Activated CD8-positive, alpha-beta T cell treated with anti-CD3 and anti-CD28 coated beads for 36 hours (primary cell): Measurements from ENCODE around the gene CCNJL. TPM values are rescaled to one million over a fixed set of nuclear protein-coding genes. Genes with fewer than 3 reads are reported as not detected.

ENCODE experiments used
- ATAC-seq: fragments of 200-7000 bp; cut with Tn5 transposase; one replicate; pipeline ENCODE4 v1.10.0; 2021; ENCODE audit warnings: mild to moderate bottlenecking, moderate library complexity
- CTCF ChIA-PET: fragments of 350-600 bp; sonication (Branson Sonifier 250); formaldehyde crosslinking; loops from one replicate; lab custom pipeline; 2021; ENCODE audit warnings: antibody characterized with exemption; lab: Charles Lee
- POLR2A ChIA-PET: fragments of 350-600 bp; sonication (Branson Sonifier 250); formaldehyde crosslinking; loops from one replicate; lab custom pipeline; 2021; ENCODE audit warnings: antibody characterized with exemption; lab: Charles Lee
- DNase-seq: peaks from one replicate; pipeline ENCODE4 v3.0.0-alpha.2; 2020
- H3K27ac Mint-ChIP-seq: one replicate; pipeline ENCODE4 v1.8.0; 2021; ENCODE audit warnings: mild to moderate bottlenecking, mixed read lengths
- H3K27me3 Mint-ChIP-seq: one replicate; pipeline ENCODE4 v1.8.0; 2021; ENCODE audit warnings: mixed read lengths
- H3K36me3 Mint-ChIP-seq: one replicate; pipeline ENCODE4 v1.8.0; 2021; ENCODE audit warnings: low read depth, mixed read lengths
- H3K4me1 Mint-ChIP-seq: one replicate; pipeline ENCODE4 v1.8.0; 2021; ENCODE audit warnings: low read depth, mixed read lengths
- H3K4me3 Mint-ChIP-seq: one replicate; pipeline ENCODE4 v1.8.0; 2021; ENCODE audit warnings: mild to moderate bottlenecking, moderate library complexity, mixed read lengths
- H3K9me3 Mint-ChIP-seq: one replicate; pipeline ENCODE4 v1.8.0; 2021; ENCODE audit warnings: mixed read lengths
- CTCF ChIP-seq: fragments of 200-600 bp; IDR thresholded peaks from one replicate; pipeline ENCODE4 v1.8.0; 2022; ENCODE audit warnings: antibody characterized with exemption, mild to moderate bottlenecking
- intact Hi-C: fragments of 100-400 bp; cut with micrococcal nuclease; formaldehyde crosslinking; loops from one replicate; pipeline ENCODE4 v1.10.0; 2022
- total RNA-seq, 2 experiments: library from RNA; stranded (reverse); gene quantifications; one replicate each; pipeline ENCODE4 v1.2.3, GENCODE V29; 2021

Gene CCNJL
- total RNA-seq, 2 experiments from 2014 or later, result not detected

GRCh38 chr5:160213537-160213936, 98.8 kb downstream of the CCNJL start:
- no peaks in the 10 kb centered on the region for H3K4me1 Mint-ChIP-seq
- DNase-seq, result no peak
- POLR2A ChIA-PET, result no interaction called here
- intact Hi-C loops, result no loop called here
- CTCF ChIA-PET, result interaction anchor here (1.4 kb wide), 1 partner anchor 15 kb away, joined by 3 read pairs; no protein-coding TSS in a partner anchor
- H3K9me3 Mint-ChIP-seq, result no peaks in the 10 kb centered on the region
- no peak overlapping the region for H3K4me3 Mint-ChIP-seq
- TF ChIP-seq CTCF, result no peak
- no peak for ATAC-seq
- H3K36me3 Mint-ChIP-seq, result no peaks in the 10 kb centered on the region
- no peak overlapping the region for H3K27ac Mint-ChIP-seq
- no peaks in the 10 kb centered on the region for H3K27me3 Mint-ChIP-seq

GRCh38 chr5:160211352-160211751, 101.0 kb downstream of the CCNJL start:
- Mint-ChIP-seq H3K27me3 (no peaks in the 10 kb centered on the region), H3K4me1 (no peaks in the 10 kb centered on the region), H3K36me3 (no peaks in the 10 kb centered on the region), H3K27ac (no peak overlapping the region), H3K9me3 (no peaks in the 10 kb centered on the region), H3K4me3 (no peak overlapping the region)
- intact Hi-C loops, result no loop called here
- ATAC-seq (no peak), DNase-seq (no peak)
- ChIA-PET POLR2A (interaction anchor here (0.6 kb wide), 1 partner anchor 90 kb away, joined by 3 read pairs; no protein-coding TSS in a partner anchor), CTCF (interaction anchor here (1.1 to 2.8 kb wide), 2 partner anchors 134 to 180 kb away, joined by 6 to 7 read pairs; no protein-coding TSS in a partner anchor)
- TF ChIP-seq CTCF, result no peak

GRCh38 chr5:160210606-160211005, 101.8 kb downstream of the CCNJL start:
- POLR2A ChIA-PET, result no interaction called here

GRCh38 chr5:160209917-160210316, 102.4 kb downstream of the CCNJL start:
- Mint-ChIP-seq H3K27ac (no peak overlapping the region), H3K27me3 (no peaks in the 10 kb centered on the region), H3K4me1 (no peaks in the 10 kb centered on the region), H3K36me3 (no peaks in the 10 kb centered on the region), H3K9me3 (no peaks in the 10 kb centered on the region), H3K4me3 (no peak overlapping the region)
- DNase-seq (no peak), ATAC-seq (no peak)
- intact Hi-C loops, result no loop called here
- CTCF ChIA-PET, result interaction anchor here (2.8 kb wide), 1 partner anchor 181 kb away, joined by 7 read pairs; no protein-coding TSS in a partner anchor
- POLR2A ChIA-PET, result no interaction called here
- no peak for TF ChIP-seq CTCF

More at GRCh38 chr5:160210606-160211005, 101.8 kb downstream of the CCNJL start:
- Mint-ChIP-seq H3K4me1 (no peaks in the 10 kb centered on the region), H3K9me3 (no peaks in the 10 kb centered on the region), H3K4me3 (no peak overlapping the region), H3K27me3 (no peaks in the 10 kb centered on the region), H3K36me3 (no peaks in the 10 kb centered on the region), H3K27ac (no peak overlapping the region)
- intact Hi-C loops, result no loop called here
- ATAC-seq (no peak), DNase-seq (no peak)
- TF ChIP-seq CTCF, result no peak
- CTCF ChIA-PET, result interaction anchor here (1.1 to 2.8 kb wide), 2 partner anchors 135 to 181 kb away, joined by 6 to 7 read pairs; no protein-coding TSS in a partner anchor

GRCh38 chr5:160207061-160207460, 105.3 kb downstream of the CCNJL start:
- H3K36me3 Mint-ChIP-seq, result no peaks in the 10 kb centered on the region
- DNase-seq, result no peak
- no peak for TF ChIP-seq CTCF
- no peak for ATAC-seq
- intact Hi-C loops, result no loop called here
- H3K27ac Mint-ChIP-seq, result no peak overlapping the region
- CTCF ChIA-PET, result interaction anchor here (1.8 kb wide), 1 partner anchor 138 kb away, joined by 6 read pairs; no protein-coding TSS in a partner anchor
- H3K9me3 Mint-ChIP-seq, result no peaks in the 10 kb centered on the region
- H3K27me3 Mint-ChIP-seq, result no peaks in the 10 kb centered on the region
- no peak overlapping the region for H3K4me3 Mint-ChIP-seq
- POLR2A ChIA-PET, result no interaction called here
- H3K4me1 Mint-ChIP-seq, result no peaks in the 10 kb centered on the region

Other genes starting within 250 kb of the CCNJL start
- 10 to 100 TPM; 16.0 to 17.5 TPM for gene PWWP2A, start 193.1 kb downstream of the CCNJL start, total RNA-seq
- gene FABP6, start 83.1 kb downstream of the CCNJL start, total RNA-seq, result not detected
- gene C1QTNF2, start 58.1 kb upstream of the CCNJL start, total RNA-seq, result not detected
- gene FAM200C, start 87.5 kb upstream of the CCNJL start, total RNA-seq, result under 1 TPM; 0.83 to 0.97 TPM
- gene SLU7, start 106.5 kb upstream of the CCNJL start, total RNA-seq, result 10 to 100 TPM; 38.4 to 40.9 TPM
- gene PTTG1, start 109.3 kb upstream of the CCNJL start, total RNA-seq, result 100 to 1,000 TPM; 132 to 139 TPM